H9 (cell line): ENCODE data around the gene AMBN. TPM values are rescaled to one million over a fixed set of nuclear protein-coding genes. Genes with fewer than 3 reads are reported as not detected.

Experiments
- DNase-seq: peaks from one replicate; pipeline ENCODE4 v3.0.0-alpha.2; 2017
- H2AFZ ChIP-seq: one replicate; pipeline ENCODE4 v1.6.1; 2013; ENCODE audit warnings: mild to moderate bottlenecking, low read length, control low read depth, moderate library complexity
- H2AK5ac ChIP-seq: 2 replicates; pipeline ENCODE4 v1.6.1; 2013; ENCODE audit warnings: low read length, control low read depth, mixed read lengths; ENCODE audit not compliant: insufficient read length
- H2BK120ac ChIP-seq: one replicate; pipeline ENCODE4 v1.6.1; 2013; ENCODE audit warnings: low read depth, mild to moderate bottlenecking, low read length, control low read depth, inconsistent platforms; ENCODE audit not compliant: poor library complexity, severe bottlenecking
- H2BK12ac ChIP-seq: 2 replicates; pipeline ENCODE4 v1.6.1; 2013; ENCODE audit warnings: low read length, control low read depth, mixed read lengths, low read depth; ENCODE audit not compliant: insufficient read length
- H2BK15ac ChIP-seq: 2 replicates; pipeline ENCODE4 v1.6.1; 2013; ENCODE audit warnings: low read depth, low read length, control low read depth
- H2BK20ac ChIP-seq: one replicate; pipeline ENCODE4 v1.6.1; 2013; ENCODE audit warnings: low read depth, mild to moderate bottlenecking, low read length, control low read depth, inconsistent platforms; ENCODE audit not compliant: poor library complexity, severe bottlenecking
- H2BK5ac ChIP-seq: 2 replicates; pipeline ENCODE4 v1.6.1; 2013; ENCODE audit warnings: low read length, control low read depth, mixed read lengths; ENCODE audit not compliant: insufficient read length
- H3K14ac ChIP-seq: 2 replicates; pipeline ENCODE4 v1.6.1; 2013; ENCODE audit warnings: low read length, control low read depth; ENCODE audit not compliant: insufficient read depth
- H3K18ac ChIP-seq: 2 replicates; pipeline ENCODE4 v1.6.1; 2013; ENCODE audit warnings: low read depth, mild to moderate bottlenecking, mixed read lengths, low read length, control low read depth; ENCODE audit not compliant: insufficient read length
- H3K23ac ChIP-seq: 2 replicates; pipeline ENCODE4 v1.6.1; 2013; ENCODE audit warnings: low read length, control low read depth, mixed read lengths, low read depth; ENCODE audit not compliant: insufficient read length
- H3K23me2 ChIP-seq: 2 replicates; pipeline ENCODE4 v1.6.1; 2013; ENCODE audit warnings: low read depth, mild to moderate bottlenecking, mixed read lengths, low read length, control low read depth; ENCODE audit not compliant: insufficient read length, poor library complexity, severe bottlenecking
- H3K27ac ChIP-seq: 2 replicates; pipeline ENCODE4 v1.5.1; 2013; ENCODE audit warnings: low read length, control low read depth, mixed read lengths, low read depth; ENCODE audit not compliant: insufficient read length
- H3K27me3 ChIP-seq: 2 replicates; pipeline ENCODE4 v1.6.1; 2013; ENCODE audit warnings: low read length, control low read depth, inconsistent platforms; ENCODE audit not compliant: insufficient read depth
- H3K4ac ChIP-seq: 2 replicates; pipeline ENCODE4 v1.6.1; 2013; ENCODE audit warnings: low read depth, mild to moderate bottlenecking, control low read depth, inconsistent platforms, low read length, moderate library complexity
- H3K4me1 ChIP-seq: 2 replicates; pipeline ENCODE4 v1.6.1; 2013; ENCODE audit warnings: low read length, control low read depth, inconsistent platforms; ENCODE audit not compliant: insufficient read depth
- H3K4me2 ChIP-seq: 2 replicates; pipeline ENCODE4 v1.6.1; 2013; ENCODE audit warnings: low read length, control low read depth, mixed read lengths; ENCODE audit not compliant: insufficient read length, insufficient read depth
- H3K56ac ChIP-seq: 2 replicates; pipeline ENCODE4 v1.6.1; 2013; ENCODE audit warnings: low read depth, mild to moderate bottlenecking, mixed read lengths, low read length, control low read depth; ENCODE audit not compliant: insufficient read length
- H3K79me1 ChIP-seq: 2 replicates; pipeline ENCODE4 v1.6.1; 2013; ENCODE audit warnings: low read depth, mild to moderate bottlenecking, moderate library complexity, low read length, control low read depth, inconsistent platforms; ENCODE audit not compliant: insufficient read depth, poor library complexity, severe bottlenecking
- H3K79me2 ChIP-seq: 2 replicates; pipeline ENCODE4 v1.6.1; 2013; ENCODE audit warnings: low read length, control low read depth, inconsistent platforms; ENCODE audit not compliant: insufficient read depth
- H3K9ac ChIP-seq: 2 replicates; pipeline ENCODE4 v1.6.1; 2013; ENCODE audit warnings: low read length, control low read depth, mixed read lengths; ENCODE audit not compliant: insufficient read length; ENCODE audit errors: extremely low read depth
- H3K9me3 ChIP-seq: one replicate; pipeline ENCODE4 v1.6.1; 2013; ENCODE audit warnings: low read depth, low read length, inconsistent platforms; ENCODE audit not compliant: control insufficient read depth
- H3T11ph ChIP-seq: one replicate; pipeline ENCODE4 v1.6.1; 2013; ENCODE audit warnings: mild to moderate bottlenecking, low read length, control low read depth, inconsistent platforms
- H4K20me1 ChIP-seq: one replicate; pipeline ENCODE4 v1.6.1; 2013; ENCODE audit not compliant: control insufficient read depth, insufficient read length, insufficient read depth
- H4K5ac ChIP-seq: 2 replicates; pipeline ENCODE4 v1.6.1; 2013; ENCODE audit warnings: low read depth, mild to moderate bottlenecking, mixed read lengths, low read length, control low read depth; ENCODE audit not compliant: insufficient read length
- H4K8ac ChIP-seq: replicated peaks from 2 replicates; pipeline ENCODE4 v1.6.1; 2013; ENCODE audit warnings: low read length, control low read depth, mixed read lengths, low read depth; ENCODE audit not compliant: insufficient read length
- H4K91ac ChIP-seq: 2 replicates; pipeline ENCODE4 v1.6.1; 2013; ENCODE audit warnings: low read depth, mild to moderate bottlenecking, moderate library complexity, mixed read lengths, low read length, control low read depth; ENCODE audit not compliant: insufficient read length
- H3K27ac Mint-ChIP-seq, 3 experiments: 2 replicates in 2 of 3; 3 replicates in 1 of 3; pipeline ENCODE4 v1.8.0; 2020 to 2021; ENCODE audit warnings: mixed read lengths in 3 of 3, mild to moderate bottlenecking in 1 of 3, moderate library complexity in 1 of 3
- H3K27me3 Mint-ChIP-seq: 2 replicates; pipeline ENCODE4 v1.8.0; 2021; ENCODE audit warnings: low read depth, mild to moderate bottlenecking, moderate library complexity, mixed read lengths
- H3K36me3 Mint-ChIP-seq, 3 experiments: 2 replicates in 2 of 3; 3 replicates in 1 of 3; pipeline ENCODE4 v1.8.0; 2020 to 2021; ENCODE audit warnings: low read depth in 3 of 3, mixed read lengths in 3 of 3; ENCODE audit not compliant: insufficient read depth in 1 of 3
- H3K4me1 Mint-ChIP-seq, 2 experiments: 2 replicates each; pipeline ENCODE4 v1.8.0; 2020; ENCODE audit warnings: mixed read lengths in 2 of 2
- H3K4me3 Mint-ChIP-seq, 2 experiments: 2 replicates in 1 of 2; 3 replicates in 1 of 2; pipeline ENCODE4 v1.8.0; 2020 to 2021; ENCODE audit warnings: mild to moderate bottlenecking in 2 of 2, mixed read lengths in 2 of 2, moderate library complexity in 1 of 2
- H3K9me3 Mint-ChIP-seq, 2 experiments: 2 replicates in 1 of 2; 3 replicates in 1 of 2; pipeline ENCODE4 v1.8.0; 2020; ENCODE audit warnings: mild to moderate bottlenecking in 2 of 2, mixed read lengths in 2 of 2, moderate library complexity in 1 of 2
- CTCF ChIP-seq: fragments of 200-600 bp; sonication (generic); conservative IDR thresholded peaks from 3 replicates; pipeline ENCODE4 v1.8.0; 2021; ENCODE audit warnings: antibody characterized with exemption, mild to moderate bottlenecking
- WGBS: extraction: QIAGEN DNeasy Blood & Tissue Kit; methylation state at CpG from one replicate; pipeline ENCODE4 v1.1.7; 2013; ENCODE audit warnings: missing lambda C conversion rate, low lambda C conversion rate, mixed read lengths; ENCODE audit not compliant: insufficient read length; ENCODE audit errors: extremely low coverage; 5-methylcytosine and 5-hydroxymethylcytosine counted together
- total RNA-seq: library from RNA; stranded (reverse); gene quantifications from 2 replicates; pipeline ENCODE4 v1.2.1, GENCODE V29; 2021

AMBN gene
- total RNA-seq, 1 experiment from 2014 or later = not detected

GRCh38 chr4:70570796-70571195 lies 21.3 kb upstream of the AMBN start:
- no peaks in the 10 kb centered on the region for H3K79me2 ChIP-seq
- H2BK12ac ChIP-seq = no peak overlapping the region
- Mint-ChIP-seq H3K4me3 (no peak overlapping the region), H3K4me1 (peaks cover 6 to 10% of the 10 kb centered on the region in 2 experiments; a peak in 2 of 4 replicates), H3K36me3 (peaks cover 0 to 28% (median 0%) of the 10 kb centered on the region in 3 experiments; a peak in 2 of 7 replicates), H3K9me3 (peaks cover 12 to 28% of the 10 kb centered on the region in 2 experiments), H3K27me3 (no peaks in the 10 kb centered on the region; the same call in 1 of the 2 replicates), H3K27ac (no peak overlapping the region)
- no peak overlapping the region for H4K91ac ChIP-seq
- no peak overlapping the region for H3K23ac ChIP-seq
- H2AK5ac ChIP-seq = no peak overlapping the region
- no peaks in the 10 kb centered on the region for H3K79me1 ChIP-seq
- no peak overlapping the region for H3K27ac ChIP-seq
- H2BK120ac ChIP-seq = no peak overlapping the region
- H2AFZ ChIP-seq = no peak overlapping the region
- no peak overlapping the region for H3K14ac ChIP-seq
- no peaks in the 10 kb centered on the region for H3K9me3 ChIP-seq
- H2BK20ac ChIP-seq = no peak overlapping the region
- no peak for DNase-seq
- no peak overlapping the region for H4K8ac ChIP-seq
- no peaks in the 10 kb centered on the region for H3K23me2 ChIP-seq
- H3K4ac ChIP-seq = no peak overlapping the region
- no CpG with 5 or more reads among the region's 2 CpGs for WGBS
- no peak overlapping the region for H2BK15ac ChIP-seq
- H3K18ac ChIP-seq = no peak overlapping the region
- H3T11ph ChIP-seq = no peak overlapping the region
- H2BK5ac ChIP-seq = no peak overlapping the region
- H4K5ac ChIP-seq = no peak overlapping the region
- no peak overlapping the region for H3K4me2 ChIP-seq
- no peak for TF ChIP-seq CTCF
- H3K56ac ChIP-seq = no peak overlapping the region
- H3K4me1 ChIP-seq = no peaks in the 10 kb centered on the region
- no peak overlapping the region for H3K9ac ChIP-seq
- no peaks in the 10 kb centered on the region for H4K20me1 ChIP-seq
- H3K27me3 ChIP-seq = no peaks in the 10 kb centered on the region
